ENCODE results near the gene BIN2.
"Not testable (repeated sequence)": the region's sequence is repeated elsewhere in the genome, so short reads cannot be mapped to it uniquely, and the experiment has no call there.

The BIN2 gene

DNA sequence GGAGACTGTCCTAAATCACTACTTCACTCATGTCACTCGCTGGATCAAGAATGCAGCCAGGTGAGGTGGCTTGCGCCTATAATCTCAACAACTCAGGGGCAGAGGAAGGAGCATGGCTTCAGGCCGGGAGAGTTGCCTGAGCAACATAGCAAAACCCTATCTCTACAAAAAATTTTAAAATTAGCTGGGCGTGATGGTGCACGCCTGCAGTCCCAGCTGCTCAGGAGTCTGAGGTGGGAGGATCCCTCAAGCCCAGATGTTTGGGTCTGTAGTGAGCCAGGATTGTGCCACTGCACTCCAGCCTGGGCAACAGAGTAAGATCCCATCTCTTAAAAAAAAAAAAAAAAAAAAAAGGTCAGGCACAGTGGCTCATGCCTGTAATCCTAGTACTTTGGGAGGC lies 59.7 kb downstream of the BIN2 start:
- in situ Hi-C loops (cut with MboI; ENCODE audit: low sequenced_read_pairs, unreplicated experiment): no loop called here
- no peak for DNase-seq (ENCODE audit: low spot score)
- TF ChIP-seq, protein P1, sequence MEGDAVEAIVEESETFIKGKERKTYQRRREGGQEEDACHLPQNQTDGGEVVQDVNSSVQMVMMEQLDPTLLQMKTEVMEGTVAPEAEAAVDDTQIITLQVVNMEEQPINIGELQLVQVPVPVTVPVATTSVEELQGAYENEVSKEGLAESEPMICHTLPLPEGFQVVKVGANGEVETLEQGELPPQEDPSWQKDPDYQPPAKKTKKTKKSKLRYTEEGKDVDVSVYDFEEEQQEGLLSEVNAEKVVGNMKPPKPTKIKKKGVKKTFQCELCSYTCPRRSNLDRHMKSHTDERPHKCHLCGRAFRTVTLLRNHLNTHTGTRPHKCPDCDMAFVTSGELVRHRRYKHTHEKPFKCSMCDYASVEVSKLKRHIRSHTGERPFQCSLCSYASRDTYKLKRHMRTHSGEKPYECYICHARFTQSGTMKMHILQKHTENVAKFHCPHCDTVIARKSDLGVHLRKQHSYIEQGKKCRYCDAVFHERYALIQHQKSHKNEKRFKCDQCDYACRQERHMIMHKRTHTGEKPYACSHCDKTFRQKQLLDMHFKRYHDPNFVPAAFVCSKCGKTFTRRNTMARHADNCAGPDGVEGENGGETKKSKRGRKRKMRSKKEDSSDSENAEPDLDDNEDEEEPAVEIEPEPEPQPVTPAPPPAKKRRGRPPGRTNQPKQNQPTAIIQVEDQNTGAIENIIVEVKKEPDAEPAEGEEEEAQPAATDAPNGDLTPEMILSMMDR (IDR thresholded peaks at IDR 0.05; ENCODE audit: borderline replicate concordance, control extremely low read depth, extremely low read depth, insufficient read depth, missing control alignments): no peak

- DNase-seq (ENCODE audit: low spot score): no peak
- TF ChIP-seq, protein P1 (IDR thresholded peaks at IDR 0.05; ENCODE audit: borderline replicate concordance, control extremely low read depth, extremely low read depth, insufficient read depth, missing control alignments): no peak
- in situ Hi-C loops (cut with MboI; ENCODE audit: low sequenced_read_pairs, unreplicated experiment): no loop called here
These were observed 60.6 kb downstream of the BIN2 start for GRCh38 chr12:51263341-51263740.

DNA sequence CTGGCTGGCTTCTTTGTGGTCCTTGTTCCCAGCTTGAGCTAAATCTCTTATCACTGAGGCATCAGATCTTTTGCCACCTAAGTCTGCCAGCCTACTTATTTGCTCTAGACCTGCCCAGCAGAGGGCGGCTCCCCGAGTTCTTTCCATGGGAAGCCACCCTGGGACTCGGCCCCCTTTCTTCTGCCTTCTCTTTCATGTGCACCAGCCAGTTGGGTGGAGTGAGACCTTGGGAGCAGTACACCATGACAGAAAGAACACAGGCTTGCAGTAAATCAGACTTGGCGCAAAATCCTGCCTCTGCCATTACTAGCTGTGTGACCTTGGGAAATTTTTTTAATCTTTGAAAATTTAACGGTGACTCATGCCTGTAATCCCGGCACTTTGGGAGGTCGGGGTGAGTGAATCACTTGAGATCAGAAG lies 61.2 kb downstream of the BIN2 start:
- TF ChIP-seq, protein P1 (IDR thresholded peaks at IDR 0.05; ENCODE audit: borderline replicate concordance, control extremely low read depth, extremely low read depth, insufficient read depth, missing control alignments): peak; percentile 10
- no peak for DNase-seq (ENCODE audit: low spot score)
- in situ Hi-C loops (cut with MboI; ENCODE audit: low sequenced_read_pairs, unreplicated experiment): no loop called here

DNA sequence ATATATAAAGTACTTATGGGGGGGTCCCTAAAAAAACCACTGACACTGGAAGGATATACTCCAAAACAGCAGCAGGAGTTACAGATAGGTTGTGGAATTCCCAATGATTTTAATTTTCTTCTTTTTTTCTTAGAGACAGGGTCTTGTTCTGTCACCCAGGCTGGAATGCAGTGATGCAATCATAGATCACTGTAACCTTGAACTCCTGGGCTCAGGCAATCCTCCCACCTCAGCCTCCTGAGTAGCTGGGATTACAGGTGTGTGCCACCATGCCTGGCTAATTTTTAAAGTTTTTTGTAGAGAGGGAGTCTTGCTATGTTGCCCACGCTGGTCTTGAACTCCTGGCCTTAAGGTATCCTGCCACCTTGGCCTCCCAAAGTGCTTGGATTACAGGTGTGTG lies 64.4 kb downstream of the BIN2 start:
- in situ Hi-C loops (cut with MboI; ENCODE audit: low sequenced_read_pairs, unreplicated experiment); DNase-seq (ENCODE audit: low spot score): not testable (repeated sequence)

DNA sequence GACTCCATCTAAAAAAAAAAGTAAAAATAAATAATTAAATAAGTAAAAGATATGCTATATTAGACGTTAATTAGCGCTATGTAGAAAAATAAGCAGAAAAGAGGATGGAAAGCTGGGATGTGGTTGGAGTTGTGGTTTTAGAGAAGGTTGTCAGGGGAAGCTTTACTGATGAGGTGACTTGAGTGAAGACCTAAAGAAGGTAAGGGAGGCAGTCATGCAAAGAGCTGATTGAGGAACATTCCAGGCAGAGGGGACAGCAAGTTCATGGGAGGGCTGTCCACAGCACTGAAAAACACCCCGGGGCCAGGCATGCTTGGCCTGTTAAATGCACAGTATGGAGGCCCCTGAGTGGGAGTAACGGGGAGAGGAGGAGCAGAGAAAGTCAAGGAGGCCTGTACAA lies 69.4 kb downstream of the BIN2 start:
- no peak for DNase-seq (ENCODE audit: low spot score)
- in situ Hi-C loops (cut with MboI; ENCODE audit: low sequenced_read_pairs, unreplicated experiment): no loop called here
- TF ChIP-seq, protein P1 (IDR thresholded peaks at IDR 0.05; ENCODE audit: borderline replicate concordance, control extremely low read depth, extremely low read depth, insufficient read depth, missing control alignments): no peak

GRCh38 chr12:51253276-51253675 lies 70.7 kb downstream of the BIN2 start:
- no peak for DNase-seq (ENCODE audit: low spot score)
- TF ChIP-seq, protein P1 (IDR thresholded peaks at IDR 0.05; ENCODE audit: borderline replicate concordance, control extremely low read depth, extremely low read depth, insufficient read depth, missing control alignments): no peak
- in situ Hi-C loops (cut with MboI; ENCODE audit: low sequenced_read_pairs, unreplicated experiment): no loop called here

GRCh38 chr12:51247523-51248206 lies 76.3 kb downstream of the BIN2 start:
- in situ Hi-C loops (cut with MboI; ENCODE audit: low sequenced_read_pairs, unreplicated experiment): no loop called here
- TF ChIP-seq, protein P1 (IDR thresholded peaks at IDR 0.05; ENCODE audit: borderline replicate concordance, control extremely low read depth, extremely low read depth, insufficient read depth, missing control alignments): no peak
- DNase-seq (ENCODE audit: low spot score): no peak
